AG08395 (cell line): ENCODE data around the gene C5orf58.
A peak's percentile ranks its signal among the peaks of the same experiment; 100 is the strongest.

ENCODE experiments used
- DNase-seq: peaks from one replicate; pipeline ENCODE4 v3.0.0; 2012; ENCODE audit warnings: mixed read lengths, low spot score

The C5orf58 gene

GRCh38 chr5:170232786-170233185 is at the start of gene C5orf58:
TSS of gene C5orf58 (plus strand) at chr5:170232985. CDS start at chr5:170234977, 1,992 bp downstream.
- DNase-seq = no peak

- peak; percentile 64 for DNase-seq
Observed at GRCh38 chr5:170183816-170184687, 48.7 kb upstream of the C5orf58 start.

- DNase-seq = no peak
Observed at GRCh38 chr5:170184737-170185136, 48.0 kb upstream of the C5orf58 start.

GRCh38 chr5:170186156-170186555 is 46.6 kb upstream of the C5orf58 start:
- DNase-seq = no peak

- no peak for DNase-seq
Observed at GRCh38 chr5:170186856-170187255, 45.9 kb upstream of the C5orf58 start.

- DNase-seq = no peak
Observed at GRCh38 chr5:170190436-170191134, 42.2 kb upstream of the C5orf58 start.

GRCh38 chr5:170192829-170193228 is 40.0 kb upstream of the C5orf58 start:
- no peak for DNase-seq

GRCh38 chr5:170195961-170196360 is 36.8 kb upstream of the C5orf58 start:
- no peak for DNase-seq

- no peak for DNase-seq
Observed at GRCh38 chr5:170200876-170201275, 31.9 kb upstream of the C5orf58 start.

- no peak for DNase-seq
Observed at GRCh38 chr5:170201311-170201710, 31.5 kb upstream of the C5orf58 start.

GRCh38 chr5:170202117-170202516 is 30.7 kb upstream of the C5orf58 start:
- DNase-seq = no peak

GRCh38 chr5:170204202-170204601 is 28.6 kb upstream of the C5orf58 start:
- DNase-seq = no peak

- no peak for DNase-seq
Observed at GRCh38 chr5:170206216-170206615, 26.6 kb upstream of the C5orf58 start.

- no peak for DNase-seq
Observed at GRCh38 chr5:170206958-170207357, 25.8 kb upstream of the C5orf58 start.

GRCh38 chr5:170211575-170212334 is 21.0 kb upstream of the C5orf58 start:
- no peak for DNase-seq

- DNase-seq = peak; percentile 71
Observed at GRCh38 chr5:170216257-170216864, 16.4 kb upstream of the C5orf58 start.

- DNase-seq = no peak
Observed at GRCh38 chr5:170217831-170218230, 15.0 kb upstream of the C5orf58 start.

GRCh38 chr5:170218726-170219125 is 14.1 kb upstream of the C5orf58 start:
- no peak for DNase-seq

- peak; percentile 75 for DNase-seq
Observed at GRCh38 chr5:170219615-170220014, 13.2 kb upstream of the C5orf58 start.

- no peak for DNase-seq
Observed at GRCh38 chr5:170220191-170220590, 12.6 kb upstream of the C5orf58 start.

- no peak for DNase-seq
Observed at GRCh38 chr5:170221327-170221741, 11.5 kb upstream of the C5orf58 start.

GRCh38 chr5:170223360-170223759 is 9.4 kb upstream of the C5orf58 start:
- no peak for DNase-seq
